ENCODE measurements around the gene ABCA2. TPM values are rescaled to one million over a fixed set of nuclear protein-coding genes. Genes with fewer than 3 reads are reported as not detected.

Gene ABCA2
- total RNA-seq, 4 donors from 2014 or later = 136 to 291 (median 196) TPM

DNA sequence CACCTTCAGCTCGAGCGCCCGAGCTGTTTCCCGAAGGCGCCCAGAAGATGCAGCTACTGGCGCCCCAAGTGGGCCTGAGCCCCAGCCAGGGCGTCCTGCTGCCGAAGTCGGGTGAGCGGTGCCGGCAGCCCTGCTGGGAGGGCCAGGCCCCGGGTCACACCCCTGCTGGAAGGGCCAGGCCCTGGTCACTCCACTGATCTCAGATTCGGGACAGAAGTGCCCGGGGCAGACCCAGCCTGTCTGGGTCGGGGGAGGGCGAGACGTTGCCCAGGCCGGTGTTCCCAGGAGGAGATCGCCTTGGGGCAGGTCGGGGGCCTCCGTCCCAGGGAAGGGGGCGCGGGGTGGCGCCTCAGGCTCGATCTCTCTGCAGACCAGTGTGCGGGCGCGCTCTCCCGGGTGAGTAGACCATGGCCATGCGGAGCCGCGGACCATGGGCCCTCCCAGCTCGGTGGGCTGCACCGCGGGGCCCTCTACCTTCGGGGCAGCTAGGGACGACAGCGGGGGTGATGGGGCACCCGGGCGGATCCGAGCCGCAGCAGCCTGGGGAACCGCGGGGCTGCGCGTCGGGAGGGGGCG lies 42.9 kb downstream of the ABCA2 start:
- no peaks in the 10 kb centered on the region for H3K9me3 ChIP-seq
- H3K27ac ChIP-seq = no peak overlapping the region
- TF ChIP-seq, protein P1, sequence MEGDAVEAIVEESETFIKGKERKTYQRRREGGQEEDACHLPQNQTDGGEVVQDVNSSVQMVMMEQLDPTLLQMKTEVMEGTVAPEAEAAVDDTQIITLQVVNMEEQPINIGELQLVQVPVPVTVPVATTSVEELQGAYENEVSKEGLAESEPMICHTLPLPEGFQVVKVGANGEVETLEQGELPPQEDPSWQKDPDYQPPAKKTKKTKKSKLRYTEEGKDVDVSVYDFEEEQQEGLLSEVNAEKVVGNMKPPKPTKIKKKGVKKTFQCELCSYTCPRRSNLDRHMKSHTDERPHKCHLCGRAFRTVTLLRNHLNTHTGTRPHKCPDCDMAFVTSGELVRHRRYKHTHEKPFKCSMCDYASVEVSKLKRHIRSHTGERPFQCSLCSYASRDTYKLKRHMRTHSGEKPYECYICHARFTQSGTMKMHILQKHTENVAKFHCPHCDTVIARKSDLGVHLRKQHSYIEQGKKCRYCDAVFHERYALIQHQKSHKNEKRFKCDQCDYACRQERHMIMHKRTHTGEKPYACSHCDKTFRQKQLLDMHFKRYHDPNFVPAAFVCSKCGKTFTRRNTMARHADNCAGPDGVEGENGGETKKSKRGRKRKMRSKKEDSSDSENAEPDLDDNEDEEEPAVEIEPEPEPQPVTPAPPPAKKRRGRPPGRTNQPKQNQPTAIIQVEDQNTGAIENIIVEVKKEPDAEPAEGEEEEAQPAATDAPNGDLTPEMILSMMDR (IDR thresholded peaks at IDR 0.05) = no peak
- TF ChIP-seq POLR2A (IDR thresholded peaks at IDR 0.05) (no peak), EP300 (IDR thresholded peaks at IDR 0.05) (no peak)
- peaks cover 0 to 5% (median 0%) of the 10 kb centered on the region in 3 donors for H3K36me3 ChIP-seq
- peak overlapping the region in 1 of 4 donors; percentile 5 for H3K4me3 ChIP-seq
- no peak for DNase-seq (ENCODE audit: low spot score in 2 of 2)
- H3K27me3 ChIP-seq = peaks cover 0 to 37% of the 10 kb centered on the region in 2 donors
- WGBS, 2 donors = 31 to 33% methylated on average over 6 to 31 of the region's 48 CpGs
- H3K4me1 ChIP-seq = peaks cover 0 to 32% (median 9%) of the 10 kb centered on the region in 4 donors

DNA sequence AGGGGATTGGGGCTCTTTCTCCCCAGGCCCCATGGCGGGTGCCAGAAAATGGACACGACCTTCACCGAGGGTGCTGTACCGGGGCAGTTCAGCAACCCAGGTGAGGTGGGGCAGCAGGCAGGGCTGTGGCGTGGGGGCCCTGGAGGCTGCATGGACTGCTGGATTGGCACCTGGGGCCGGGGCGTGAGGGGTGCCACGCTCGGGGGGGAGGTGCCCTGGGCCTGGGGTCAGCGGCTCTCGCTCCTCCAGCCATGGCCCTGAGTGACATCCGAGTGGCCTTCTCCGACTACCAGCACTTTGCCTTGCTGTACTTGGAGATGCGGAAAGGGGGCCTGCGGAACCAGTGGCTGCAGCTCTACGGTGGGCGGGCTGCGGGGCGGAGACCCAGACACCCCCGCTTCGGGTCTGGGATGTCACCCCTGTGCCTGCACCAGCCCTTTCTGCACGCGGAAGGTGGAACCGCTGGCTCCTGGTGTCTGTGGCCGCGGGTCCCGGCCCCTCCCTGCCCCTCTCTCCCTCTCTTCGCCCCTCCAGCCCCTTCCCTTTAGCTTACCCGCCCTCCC lies 43.5 kb downstream of the ABCA2 start:
- WGBS, 2 donors = 56 to 66% methylated on average over 18 to 27 of the region's 29 CpGs
- TF ChIP-seq POLR2A (IDR thresholded peaks at IDR 0.05) = peak in 1 of 2 donors; percentile 15
- TF ChIP-seq EP300 (IDR thresholded peaks at IDR 0.05) = no peak
- no peak for DNase-seq (ENCODE audit: low spot score in 2 of 2)
- Histone ChIP-seq H3K27ac (no peak overlapping the region), H3K9me3 (no peaks in the 10 kb centered on the region), H3K36me3 (peaks cover 0 to 5% (median 0%) of the 10 kb centered on the region in 3 donors), H3K27me3 (peaks cover 0 to 37% of the 10 kb centered on the region in 2 donors), H3K4me1 (peaks cover 0 to 37% (median 9%) of the 10 kb centered on the region in 4 donors), H3K4me3 (no peak overlapping the region)

DNA sequence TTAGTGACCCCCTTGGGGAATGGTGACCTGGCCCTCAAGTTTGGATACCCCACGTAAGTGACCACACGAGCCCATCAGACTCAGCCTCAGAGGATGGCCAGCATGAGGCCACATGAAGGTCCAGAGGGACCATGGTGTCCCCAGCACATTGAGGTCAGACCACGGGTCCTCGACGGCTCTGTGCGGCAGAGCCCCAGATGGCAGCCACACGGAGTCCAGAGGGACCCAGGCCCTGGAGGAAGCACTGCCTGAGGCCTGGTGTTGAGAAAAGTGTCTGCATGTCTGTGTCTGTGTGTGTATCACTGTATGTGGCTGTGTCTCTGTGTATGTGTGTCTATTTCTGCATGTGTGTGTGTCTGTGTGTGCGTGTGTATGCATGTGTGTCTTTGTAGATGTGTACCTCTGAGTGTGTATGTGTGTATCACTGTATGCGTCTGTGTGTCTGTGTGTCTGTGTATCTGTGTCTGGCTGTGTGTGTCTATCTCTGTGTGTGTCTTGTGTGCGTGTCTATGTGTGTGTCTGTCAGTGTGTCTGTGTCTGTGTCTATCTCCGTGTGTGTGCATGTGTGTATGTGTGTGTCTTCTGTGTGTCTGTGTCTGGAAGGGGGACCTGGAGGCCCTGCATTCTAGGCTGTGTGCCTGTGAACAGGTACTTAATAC lies 44.3 kb downstream of the ABCA2 start:
- Histone ChIP-seq H3K27me3 (peaks cover 0 to 37% of the 10 kb centered on the region in 2 donors), H3K9me3 (no peaks in the 10 kb centered on the region), H3K4me3 (no peak overlapping the region), H3K36me3 (peaks cover 0 to 5% (median 0%) of the 10 kb centered on the region in 3 donors), H3K4me1 (peaks cover 0 to 42% (median 9%) of the 10 kb centered on the region in 4 donors), H3K27ac (no peak overlapping the region)
- no peak for DNase-seq (ENCODE audit: low spot score in 2 of 2)
- WGBS, 2 donors = 74 to 84% methylated on average over 9 to 11 of the region's 11 CpGs
- TF ChIP-seq, protein P1 (IDR thresholded peaks at IDR 0.05) = no peak
- no peak for TF ChIP-seq POLR2A (IDR thresholded peaks at IDR 0.05)
- TF ChIP-seq EP300 (IDR thresholded peaks at IDR 0.05) = peak in 1 of 2 donors; percentile 33

DNA sequence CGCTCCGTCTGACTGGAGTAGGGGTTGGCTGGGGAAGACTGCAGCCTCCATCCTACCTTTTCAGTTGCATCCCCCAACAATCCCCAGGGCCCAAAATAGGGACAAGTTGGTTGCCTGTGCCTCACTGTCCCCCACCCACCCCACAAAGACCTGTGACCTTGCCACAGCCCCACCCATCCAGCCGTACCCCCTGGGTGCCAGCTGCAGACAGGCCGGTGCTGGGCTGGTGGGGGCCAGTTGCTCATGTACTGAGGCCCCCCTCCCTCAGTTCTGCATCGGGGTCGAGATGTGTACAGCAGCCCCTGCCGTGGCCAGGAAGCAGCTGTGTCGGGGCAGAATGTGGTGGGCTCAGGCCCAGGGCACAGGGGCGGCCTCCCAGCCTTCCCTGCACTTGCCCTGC lies 44.9 kb downstream of the ABCA2 start:
- no peaks in the 10 kb centered on the region for H3K9me3 ChIP-seq
- DNase-seq (ENCODE audit: low spot score in 2 of 2) = no peak
- peaks cover 0 to 46% (median 9%) of the 10 kb centered on the region in 4 donors for H3K4me1 ChIP-seq
- H3K27me3 ChIP-seq = peaks cover 0 to 37% of the 10 kb centered on the region in 2 donors
- no peak overlapping the region for H3K4me3 ChIP-seq
- no peak overlapping the region for H3K27ac ChIP-seq
- H3K36me3 ChIP-seq = peaks cover 0 to 5% (median 0%) of the 10 kb centered on the region in 3 donors
- WGBS, 2 donors = 88 to 96% methylated on average over 4 to 7 of the region's 9 CpGs
- no peak for TF ChIP-seq EP300 (IDR thresholded peaks at IDR 0.05)
- TF ChIP-seq, protein P1 (IDR thresholded peaks at IDR 0.05) = no peak

DNA sequence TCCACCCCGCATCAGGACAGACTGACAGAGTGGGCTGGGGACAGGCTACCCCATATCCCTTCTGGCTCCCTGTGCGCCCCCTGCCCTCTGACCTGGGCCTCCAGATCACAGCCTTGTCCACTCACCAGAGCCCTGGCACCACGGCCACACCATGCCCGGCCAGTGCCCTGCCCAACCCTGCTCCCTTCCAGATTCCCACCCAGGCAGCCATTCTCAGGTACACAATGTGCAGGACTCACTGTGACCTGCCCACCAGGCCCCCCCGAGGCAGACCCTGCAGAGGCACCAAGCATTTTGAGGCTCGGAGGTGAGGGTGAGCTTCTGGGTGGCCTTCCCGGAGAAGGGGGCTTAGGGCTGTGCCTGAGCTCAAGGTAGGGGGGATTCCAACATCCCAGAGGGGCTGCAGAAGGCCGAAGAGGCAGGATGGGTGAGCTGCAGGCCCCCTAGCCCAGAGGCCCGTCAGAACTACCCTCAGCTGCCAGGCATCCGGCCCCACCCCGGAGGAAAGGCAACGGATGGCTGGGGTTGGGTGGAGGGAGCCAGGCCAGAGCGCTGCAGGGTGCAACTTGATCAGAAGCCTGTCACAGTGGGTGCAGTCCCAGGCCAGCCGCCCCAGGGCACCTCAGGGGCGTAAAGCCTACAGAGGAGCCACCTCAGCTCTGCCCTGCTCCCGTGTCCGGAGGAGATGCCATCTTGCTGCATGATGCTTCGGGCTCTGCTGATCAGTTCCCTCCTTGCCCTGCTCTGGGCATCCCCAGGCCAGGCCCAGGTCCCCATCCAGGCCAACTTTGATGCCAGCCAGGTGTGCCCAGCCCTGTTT lies 45.6 kb downstream of the ABCA2 start, which contains the start of gene LCNL1:
LCNL1 (plus strand) TSS at position 762 of the 820 bp plus-strand sequence. CDS start 594 bp downstream, outside the sequence.
- Histone ChIP-seq H3K9me3 (no peaks in the 10 kb centered on the region), H3K27me3 (peaks cover 0 to 37% of the 10 kb centered on the region in 2 donors), H3K36me3 (peaks cover 0 to 5% (median 0%) of the 10 kb centered on the region in 3 donors), H3K4me1 (peaks cover 0 to 54% (median 12%) of the 10 kb centered on the region in 4 donors), H3K27ac (peak within 1 kb of the TSS in 1 of 4 donors; percentile 71), H3K4me3 (no peak within 1 kb of the TSS)
- DNase-seq (ENCODE audit: low spot score in 2 of 2) = no peak
- WGBS, 2 donors = 76 to 80% methylated on average over 13 to 14 of the region's 18 CpGs
- TF ChIP-seq POLR2A (IDR thresholded peaks at IDR 0.05) = no peak
- TF ChIP-seq EP300 (IDR thresholded peaks at IDR 0.05) = peak in 1 of 2 donors; percentile 33
